ENCODE measurements around the gene GABRA4.

Gene GABRA4

DNA sequence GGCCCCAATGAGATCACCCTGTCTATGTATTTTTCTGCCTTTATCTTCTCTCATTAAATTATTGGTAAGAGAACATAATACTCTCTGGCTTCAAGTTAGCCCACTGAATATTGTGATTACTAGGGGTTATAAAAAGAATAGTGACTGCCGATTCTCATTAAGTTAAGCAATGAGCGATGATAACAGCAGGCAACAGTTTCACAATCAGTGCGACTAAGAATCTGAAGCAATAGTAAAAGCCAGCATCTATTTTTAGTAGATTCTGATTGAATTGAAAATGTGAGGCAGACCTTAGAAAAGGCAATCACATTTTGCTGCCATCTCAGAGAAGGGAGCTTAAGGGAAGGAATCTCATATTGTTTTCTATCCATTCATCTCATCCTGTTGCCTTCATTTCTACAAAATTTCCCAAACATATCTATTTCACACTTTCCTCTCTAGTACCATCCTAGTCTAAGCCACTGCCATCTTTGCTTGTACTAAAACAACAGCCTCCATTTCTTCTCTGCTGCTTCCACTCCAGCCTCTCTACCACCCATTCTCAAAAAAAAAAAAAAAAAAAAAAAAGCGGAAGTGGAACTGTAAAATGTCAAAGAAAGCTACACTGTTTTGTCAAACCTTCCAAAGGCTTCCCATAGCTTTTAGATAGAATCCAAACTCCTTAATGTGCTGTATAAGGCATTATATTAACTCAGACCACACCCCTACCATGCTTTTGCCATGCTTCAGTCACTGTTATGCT is 17.4 kb downstream of the GABRA4 start:
- CTCF ChIA-PET, result interaction anchor here (1.3 kb wide), 1 partner anchor 9 kb away, joined by 3 read pairs; no protein-coding TSS in a partner anchor
- TF ChIP-seq, protein P1, sequence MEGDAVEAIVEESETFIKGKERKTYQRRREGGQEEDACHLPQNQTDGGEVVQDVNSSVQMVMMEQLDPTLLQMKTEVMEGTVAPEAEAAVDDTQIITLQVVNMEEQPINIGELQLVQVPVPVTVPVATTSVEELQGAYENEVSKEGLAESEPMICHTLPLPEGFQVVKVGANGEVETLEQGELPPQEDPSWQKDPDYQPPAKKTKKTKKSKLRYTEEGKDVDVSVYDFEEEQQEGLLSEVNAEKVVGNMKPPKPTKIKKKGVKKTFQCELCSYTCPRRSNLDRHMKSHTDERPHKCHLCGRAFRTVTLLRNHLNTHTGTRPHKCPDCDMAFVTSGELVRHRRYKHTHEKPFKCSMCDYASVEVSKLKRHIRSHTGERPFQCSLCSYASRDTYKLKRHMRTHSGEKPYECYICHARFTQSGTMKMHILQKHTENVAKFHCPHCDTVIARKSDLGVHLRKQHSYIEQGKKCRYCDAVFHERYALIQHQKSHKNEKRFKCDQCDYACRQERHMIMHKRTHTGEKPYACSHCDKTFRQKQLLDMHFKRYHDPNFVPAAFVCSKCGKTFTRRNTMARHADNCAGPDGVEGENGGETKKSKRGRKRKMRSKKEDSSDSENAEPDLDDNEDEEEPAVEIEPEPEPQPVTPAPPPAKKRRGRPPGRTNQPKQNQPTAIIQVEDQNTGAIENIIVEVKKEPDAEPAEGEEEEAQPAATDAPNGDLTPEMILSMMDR (IDR thresholded peaks at IDR 0.05; ENCODE audit: insufficient read depth, low read length, missing control alignments), result no peak
- no peak for DNase-seq (ENCODE audit: low read depth, low spot score)
- POLR2A ChIA-PET, result no interaction called here
- no peak overlapping the region for H3K4me3 ChIP-seq (ENCODE audit: low read depth, low read length)

DNA sequence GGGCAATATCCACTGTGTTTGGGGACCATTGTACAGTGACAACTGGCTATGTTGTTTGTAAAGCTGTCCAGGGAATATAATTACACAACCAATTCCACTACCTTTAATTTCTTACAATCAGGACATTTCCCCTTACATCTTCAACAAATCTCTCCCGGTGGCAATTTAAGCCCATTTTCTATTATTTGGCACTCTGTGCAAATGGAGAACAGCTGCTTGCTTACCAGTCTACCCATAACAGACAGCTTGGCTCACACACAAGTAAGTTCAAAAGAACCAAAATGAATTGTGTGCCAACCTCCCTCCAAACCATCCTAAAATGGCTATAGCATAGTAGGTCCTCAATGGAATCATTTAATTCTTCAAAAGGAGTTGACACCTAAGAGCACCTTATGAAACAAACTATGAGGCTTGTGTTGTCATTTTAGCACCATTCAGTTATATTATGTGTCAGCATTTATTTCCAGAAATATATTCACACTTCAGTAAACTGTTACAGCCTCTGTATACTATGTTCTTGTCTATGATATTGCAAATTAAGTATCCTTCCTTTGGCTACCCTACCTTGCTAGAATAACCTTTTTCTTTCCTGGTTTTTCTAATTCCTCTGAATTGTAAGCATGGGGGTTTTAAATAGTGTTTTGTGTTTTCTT is 18.4 kb downstream of the GABRA4 start:
- TF ChIP-seq, protein P1 (IDR thresholded peaks at IDR 0.05; ENCODE audit: insufficient read depth, low read length, missing control alignments), result no peak
- DNase-seq (ENCODE audit: low read depth, low spot score), result no peak
- ChIA-PET CTCF (interaction anchor here (1.3 kb wide), 1 partner anchor 8 kb away, joined by 3 read pairs; no protein-coding TSS in a partner anchor), POLR2A (no interaction called here)
- H3K4me3 ChIP-seq (ENCODE audit: low read depth, low read length), result no peak overlapping the region

DNA sequence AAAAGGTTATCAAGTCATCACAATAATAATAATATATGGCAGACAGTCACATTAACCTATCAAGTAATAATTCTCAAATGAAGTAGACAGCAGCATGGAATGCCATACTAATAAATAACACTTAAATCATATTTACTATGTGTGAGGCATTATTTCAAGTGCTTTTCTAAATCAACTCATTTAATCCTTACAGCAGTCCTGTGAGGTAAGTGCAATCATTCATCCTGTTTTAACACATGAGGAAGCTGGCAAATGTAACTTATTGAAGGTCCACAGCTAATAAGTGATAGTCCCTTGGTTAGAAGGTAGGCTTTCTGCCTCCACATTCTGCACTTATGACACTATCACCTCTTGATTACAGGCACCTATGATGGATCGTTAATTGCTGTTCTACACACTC is 24.5 kb downstream of the GABRA4 start:
- CTCF ChIA-PET, result no interaction called here
- TF ChIP-seq, protein P1 (IDR thresholded peaks at IDR 0.05; ENCODE audit: insufficient read depth, low read length, missing control alignments), result no peak
- POLR2A ChIA-PET, result no interaction called here
- H3K4me3 ChIP-seq (ENCODE audit: low read depth, low read length), result no peak overlapping the region
- DNase-seq (ENCODE audit: low read depth, low spot score), result no peak

DNA sequence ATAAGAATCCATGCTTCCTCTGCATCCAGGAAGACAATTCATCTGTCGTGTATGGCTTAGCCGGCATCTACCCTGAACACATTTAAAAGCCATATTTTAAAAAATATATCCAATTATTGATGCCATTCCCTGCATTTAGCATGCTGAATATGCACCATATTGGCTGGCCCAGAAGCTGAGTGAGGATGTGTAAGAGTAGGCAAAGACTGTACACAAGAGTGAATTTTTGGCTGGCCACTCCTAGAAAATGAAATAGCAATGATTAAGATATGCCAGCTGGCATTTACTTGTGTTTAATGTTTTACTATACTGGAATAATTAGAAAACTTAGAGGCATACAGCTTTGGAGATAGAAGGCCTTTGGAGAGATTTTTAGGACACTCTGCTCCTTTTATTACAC is 25.8 kb downstream of the GABRA4 start:
- CTCF ChIA-PET, result no interaction called here
- DNase-seq (ENCODE audit: low read depth, low spot score), result no peak
- TF ChIP-seq, protein P1 (IDR thresholded peaks at IDR 0.05; ENCODE audit: insufficient read depth, low read length, missing control alignments), result no peak

DNA sequence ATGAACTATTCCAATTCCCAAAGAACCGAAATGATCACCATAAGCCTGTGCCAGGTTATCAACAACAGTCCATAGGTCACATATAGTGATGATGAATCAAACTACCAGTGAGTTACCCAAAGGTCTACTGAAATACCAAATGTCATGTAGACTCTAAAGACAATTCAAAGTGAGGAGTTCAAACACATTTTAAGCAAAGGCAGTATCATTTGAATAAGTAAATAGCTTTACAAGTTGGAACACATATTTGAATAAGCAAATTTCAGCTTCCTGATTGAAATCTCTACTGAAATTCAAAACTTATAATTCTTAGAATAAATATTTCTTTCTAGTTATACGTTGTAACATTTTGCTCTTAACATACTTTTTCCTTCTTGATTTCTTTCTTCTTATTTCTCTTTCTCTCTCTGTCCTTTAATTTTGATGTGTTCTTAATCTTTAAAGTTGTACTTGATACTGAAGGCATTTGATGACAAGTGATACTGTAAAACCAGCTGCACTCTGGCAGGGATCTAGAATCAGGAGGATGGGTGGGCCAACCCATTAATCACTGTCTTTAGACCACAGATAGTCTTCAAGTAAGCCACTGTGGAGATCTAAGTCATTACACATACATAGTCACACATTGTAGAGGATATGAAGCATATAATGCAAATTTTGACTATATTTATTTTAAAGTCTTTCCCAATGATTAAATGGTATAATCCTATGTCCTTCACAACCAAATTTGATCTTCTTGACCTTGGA is 34.5 kb downstream of the GABRA4 start:
- TF ChIP-seq, protein P1 (IDR thresholded peaks at IDR 0.05; ENCODE audit: insufficient read depth, low read length, missing control alignments), result no peak
- no peak for DNase-seq (ENCODE audit: low read depth, low spot score)
- POLR2A ChIA-PET, result interaction anchor here (0.6 kb wide), 2 partner anchors 19 to 94 kb away, joined by 3 read pairs; no protein-coding TSS in a partner anchor
- CTCF ChIA-PET, result interaction anchor here (1.0 to 2.0 kb wide), 2 partner anchors 71 to 74 kb away, joined by 3 to 7 read pairs; no protein-coding TSS in a partner anchor
- H3K4me3 ChIP-seq (ENCODE audit: low read depth, low read length), result no peak overlapping the region

More for the DNA sequence above, 25.8 kb downstream of the GABRA4 start:
- H3K4me3 ChIP-seq (ENCODE audit: low read depth, low read length), result no peak overlapping the region
- POLR2A ChIA-PET, result no interaction called here

DNA sequence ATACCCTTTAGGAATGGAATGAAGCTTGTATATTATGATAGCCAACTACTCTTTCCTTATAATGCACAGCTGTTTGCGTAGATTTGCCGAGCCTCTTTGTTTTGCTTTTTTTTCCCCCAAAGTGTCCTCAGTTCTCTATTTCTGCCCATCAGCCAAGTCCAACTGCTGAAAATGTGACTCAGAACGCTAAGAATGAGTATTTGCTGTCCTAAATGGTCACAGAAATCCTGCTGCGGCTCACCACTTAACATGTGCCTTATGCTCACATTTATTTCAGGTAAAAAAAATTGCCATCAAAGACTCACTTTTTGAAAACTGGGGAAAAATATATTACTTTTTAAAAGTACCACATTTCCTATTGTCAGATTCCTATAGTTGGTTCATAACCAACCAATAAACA is 36.9 kb downstream of the GABRA4 start:
- ChIA-PET CTCF (no interaction called here), POLR2A (no interaction called here)
- H3K4me3 ChIP-seq (ENCODE audit: low read depth, low read length), result no peak overlapping the region
- TF ChIP-seq, protein P1 (IDR thresholded peaks at IDR 0.05; ENCODE audit: insufficient read depth, low read length, missing control alignments), result no peak
- no peak for DNase-seq (ENCODE audit: low read depth, low spot score)

All from AG04449 (cell line).